K562 (cell line): ENCODE measurements around the gene CDCP2. TPM values are rescaled to one million over a fixed set of nuclear protein-coding genes. Genes with fewer than 3 reads are reported as not detected.

Source experiments
- ATAC-seq: fragments of 200-7000 bp; cut with Tn5 transposase; 3 replicates; pipeline ENCODE4 v1.9.1; 2020; ENCODE audit warnings: moderate library complexity
- BruUV-seq: library from RNA; stranded (reverse); fragments of 400-500 nt; replicated peaks from 2 replicates; lab custom pipeline; 2021; lab: Mats Ljungman, UMichigan
- CTCF ChIA-PET: fragments of 300-600 bp; formaldehyde crosslinking; extraction: SDS; loops from one replicate; lab custom pipeline; 2021; ENCODE audit warnings: low intra/inter-chr PET ratio; lab: Yijun Ruan, JAX
- POLR2A ChIA-PET: fragments of 300-600, 350-650 bp; sonication (Branson Sonifier 250); formaldehyde crosslinking; extraction: SDS; loops from one replicate; lab custom pipeline; 2021; ENCODE audit warnings: antibody characterized with exemption, inconsistent platforms; lab: Yijun Ruan, JAX
- DNase-seq, 4 experiments: peaks; one replicate each; pipeline versions ENCODE4 v3.0.0 to v3.0.0-alpha.2; 2011 to 2018; ENCODE audit warnings: low spot score in 3 of 4, mixed read lengths in 3 of 4; ENCODE audit errors: extremely low read depth in 1 of 4
- FAIRE-seq: peaks from 2 replicates; lab custom pipeline; 2011; peaks lifted over from hg19 to GRCh38; lab: Jason Lieb, UNC
- H2AFZ ChIP-seq: 2 replicates; pipeline ENCODE4 v1.6.0; 2011; ENCODE audit warnings: low read depth, low read length, control low read depth, inconsistent platforms
- H3K27ac ChIP-seq: fragments of 200-600 bp; 3 replicates; pipeline ENCODE4 v1.8.0; 2011; ENCODE audit warnings: low read depth, mild to moderate bottlenecking, control low read depth, inconsistent platforms, low read length, moderate library complexity, mixed read lengths; ENCODE audit errors: extremely low read depth
- H3K27me3 ChIP-seq, 2 experiments: fragments of 300-600 bp in 1 of 2; 2 replicates in 1 of 2; 3 replicates in 1 of 2; pipeline versions ENCODE4 v1.6.0 to v1.8.0; 2011; ENCODE audit warnings: inconsistent platforms in 2 of 2, low read length in 2 of 2, mild to moderate bottlenecking in 1 of 2, mixed read lengths in 1 of 2, moderate library complexity in 1 of 2; ENCODE audit not compliant: control insufficient read depth in 2 of 2, insufficient read depth in 2 of 2
- H3K36me3 ChIP-seq: fragments of 300-600 bp; 3 replicates; pipeline ENCODE4 v1.8.0; 2011; ENCODE audit warnings: mild to moderate bottlenecking, low read length, inconsistent platforms; ENCODE audit not compliant: control insufficient read depth, insufficient read depth
- H3K4me1 ChIP-seq, 2 experiments: fragments of 200-600 bp in 1 of 2; replicated peaks in 1 of 2; 2 replicates in 1 of 2; 3 replicates in 1 of 2; pipeline versions ENCODE4 v1.5.1 to v1.8.0; 2011; ENCODE audit warnings: inconsistent platforms in 2 of 2, low read length in 2 of 2, mild to moderate bottlenecking in 1 of 2, mixed read lengths in 1 of 2, moderate library complexity in 1 of 2; ENCODE audit not compliant: control insufficient read depth in 2 of 2, insufficient read depth in 2 of 2
- H3K4me2 ChIP-seq: 2 replicates; pipeline ENCODE4 v1.6.1; 2011; ENCODE audit warnings: low read length, control low read depth, inconsistent platforms, mixed read lengths; ENCODE audit not compliant: insufficient read depth
- H3K4me3 ChIP-seq: fragments of 200-600 bp; sonication (generic), shearing (Covaris generic); 2 replicates; pipeline ENCODE4 v1.5.1; 2016; ENCODE audit warnings: control low read depth, inconsistent platforms
- H3K79me2 ChIP-seq: fragments of 200-600 bp; 3 replicates; pipeline ENCODE4 v1.8.0; 2011; ENCODE audit warnings: low read length, inconsistent platforms; ENCODE audit not compliant: control insufficient read depth, insufficient read depth
- H3K9ac ChIP-seq, 2 experiments: 2 replicates each; pipeline versions ENCODE4 v1.6.0 to v1.6.1; 2011; ENCODE audit warnings: low read depth in 2 of 2, low read length in 2 of 2, control low read depth in 1 of 2, inconsistent platforms in 1 of 2, mild to moderate bottlenecking in 1 of 2, mixed read lengths in 1 of 2; ENCODE audit not compliant: insufficient read depth in 1 of 2
- H3K9me1 ChIP-seq: one replicate; pipeline ENCODE4 v1.6.0; 2011; ENCODE audit warnings: inconsistent platforms, mild to moderate bottlenecking, low read length, moderate library complexity; ENCODE audit not compliant: control insufficient read depth, insufficient read depth
- H3K9me3 ChIP-seq: replicated peaks from 2 replicates; pipeline ENCODE4 v1.5.1; 2011; ENCODE audit warnings: low read depth, low read length, inconsistent platforms; ENCODE audit not compliant: control insufficient read depth, insufficient read depth
- H4K20me1 ChIP-seq: replicated peaks from 2 replicates; pipeline ENCODE4 v1.6.1; 2011; ENCODE audit warnings: low read length, inconsistent platforms, mixed read lengths; ENCODE audit not compliant: control insufficient read depth, insufficient read depth
- ATF7 ChIP-seq: fragments of 450-650 bp; IDR thresholded peaks from 2 replicates; pipeline ENCODE4 v1.7.1; 2014; ENCODE audit warnings: mild to moderate bottlenecking, moderate library complexity
- DACH1 ChIP-seq: fragments of 450-650 bp; IDR thresholded peaks from 2 replicates; pipeline ENCODE4 v1.6.1; 2018; ENCODE audit not compliant: partially characterized antibody
- EZH2 ChIP-seq: IDR thresholded peaks from 2 replicates; pipeline ENCODE4 v1.6.1; 2012; ENCODE audit warnings: low read depth, mild to moderate bottlenecking, inconsistent platforms, low read length, borderline replicate concordance
- HNRNPH1 ChIP-seq: fragments of 200-400 bp; formaldehyde crosslinking; optimal IDR thresholded peaks from 2 replicates; pipeline ENCODE3; 2017; ENCODE audit warnings: low read depth, mild to moderate bottlenecking, low read length, moderate library complexity
- MAFG ChIP-seq: fragments of 450-650 bp; conservative IDR thresholded peaks from 2 replicates; pipeline ENCODE4 v1.6.1; 2016; ENCODE audit warnings: missing genetic modification characterization, missing compliant biosample characterization
- MXI1 ChIP-seq: IDR thresholded peaks from 2 replicates; pipeline ENCODE4 v1.6.1; 2011; ENCODE audit warnings: low read depth, mild to moderate bottlenecking, improper control_type of control experiment, low read length
- NFYB ChIP-seq: IDR thresholded peaks from 2 replicates; pipeline ENCODE4 v1.6.1; 2011; ENCODE audit warnings: mild to moderate bottlenecking, moderate library complexity; ENCODE audit not compliant: insufficient read length; ENCODE audit errors: extremely low read depth
- PCBP2 ChIP-seq: fragments of 200-400 bp; formaldehyde crosslinking; IDR thresholded peaks from 2 replicates; pipeline ENCODE4 v1.6.1; 2018; ENCODE audit warnings: low read length, low read depth, mild to moderate bottlenecking, moderate library complexity; ENCODE audit not compliant: poor library complexity, severe bottlenecking
- TAF15 ChIP-seq: fragments of 200-400 bp; formaldehyde crosslinking; IDR thresholded peaks from 2 replicates; pipeline ENCODE4 v1.6.1; 2017; ENCODE audit warnings: mild to moderate bottlenecking, low read depth, low read length, moderate library complexity
- ZNF23 ChIP-seq: fragments of 250-450 bp; sonication (Bioruptor Pico); IDR thresholded peaks from 2 replicates; pipeline ENCODE4 v1.4.0; 2020; ENCODE audit warnings: mild to moderate bottlenecking
- ZNF41 ChIP-seq: fragments of 250-450 bp; sonication (Bioruptor Pico); conservative IDR thresholded peaks from 2 replicates; pipeline ENCODE4 v1.4.0; 2020; ENCODE audit warnings: mild to moderate bottlenecking
- ZNF830 ChIP-seq: fragments of 250-450 bp; sonication (Bioruptor Pico); IDR thresholded peaks from 2 replicates; pipeline ENCODE4 v1.5.0; 2021; ENCODE audit warnings: mild to moderate bottlenecking
- WGBS: fragments of 100-300 bp; shearing (Covaris generic); methylation state at CpG from one replicate; pipeline ENCODE4 v1.1.6; 2016; ENCODE audit warnings: low coverage, mixed read lengths; ENCODE audit not compliant: insufficient coverage; ENCODE audit errors: missing lambda C conversion rate; 5-methylcytosine and 5-hydroxymethylcytosine counted together
- in situ Hi-C: fragments of 300-500 bp; cut with MboI; formaldehyde crosslinking; loops from 4 replicates; pipeline ENCODE4 v1.15.0; 2018; ENCODE audit warnings: inconsistent platforms, mixed read lengths
- intact Hi-C: fragments of 100-400 bp; cut with micrococcal nuclease; formaldehyde crosslinking; loops from 2 replicates; pipeline ENCODE4 v1.14.2; 2022
- polyA plus RNA-seq, 8 experiments: library from polyadenylated mRNA; depleted of rRNA in 4 of 8; stranded (reverse) in 5 of 8; unstranded in 3 of 8; fragments of >200 nt; fragmentation: Nextera tagmentation in 2 of 8; fragmentation: Illumina TruSeq in 1 of 8; extraction: Ambion mirVana in 2 of 8; extraction: Trizol in 1 of 8; gene quantifications; 2 replicates each; pipeline versions ENCODE4 v1.2.1 to v1.2.3, GENCODE V29; 2011 to 2014; ENCODE audit warnings: inconsistent platforms in 1 of 8, missing spikeins in 1 of 8
- total RNA-seq, 7 experiments: library from RNA; depleted of rRNA in 6 of 7; stranded (reverse); fragments of >200 nt in 6 of 7; fragmentation: Illumina TruSeq in 2 of 7; extraction: Trizol in 2 of 7; gene quantifications; 2 replicates each; pipeline versions ENCODE4 v1.2.1 to v1.2.3, GENCODE V29; 2011 to 2021; ENCODE audit warnings: low replicate concordance in 1 of 7
- TF ChIP-seq, protein P1 (sequence below): IDR thresholded peaks from 3 replicates; pipeline ENCODE4 v1.6.1; 2011; ENCODE audit warnings: borderline replicate concordance, mild to moderate bottlenecking; ENCODE audit not compliant: insufficient read length, insufficient read depth
- TF ChIP-seq, protein P2 (sequence below): IDR thresholded peaks from 2 replicates; pipeline ENCODE4 v1.6.1; 2011; ENCODE audit not compliant: insufficient read length; ENCODE audit errors: extremely low read depth
- TF ChIP-seq, protein P3 (sequence below): fragments of 250-450 bp; sonication (Bioruptor Pico); IDR thresholded peaks from 2 replicates; pipeline ENCODE4 v1.9.0; 2021; ENCODE audit warnings: mild to moderate bottlenecking, inconsistent platforms
- TF ChIP-seq, protein P4 (sequence below): fragments of 250-450 bp; sonication (Bioruptor Pico); IDR thresholded peaks from 2 replicates; pipeline ENCODE4 v1.5.0; 2022; ENCODE audit warnings: mild to moderate bottlenecking

CDCP2 gene
- total and polyA plus RNA-seq, 9 of the 15 experiments (the other 6 are each of a cell fraction or from before 2014, with no cell fraction given): not detected

DNA sequence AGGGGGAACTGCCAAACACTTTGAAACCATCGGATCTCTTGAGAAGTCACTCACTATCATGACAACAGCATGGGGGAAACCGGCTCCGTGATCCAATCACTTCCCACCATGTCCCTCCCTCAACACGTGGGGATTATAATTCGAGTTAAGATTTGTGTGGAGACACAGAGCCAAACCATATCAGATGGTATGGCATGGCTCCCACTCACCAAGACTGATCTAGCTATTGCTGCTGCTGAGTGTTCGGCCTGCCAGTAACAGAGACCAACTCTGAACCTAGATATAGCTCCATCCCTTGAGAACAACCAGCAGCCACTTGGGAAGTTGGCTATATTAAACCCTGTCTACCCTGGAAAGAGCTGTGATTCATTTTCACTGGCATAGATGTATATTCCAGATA is 49.4 kb downstream of the CDCP2 start:
- Histone ChIP-seq H3K9me1 (no peaks in the 10 kb centered on the region), H4K20me1 (no peaks in the 10 kb centered on the region), H3K4me3 (no peak overlapping the region), H2AFZ (no peak overlapping the region), H3K36me3 (no peaks in the 10 kb centered on the region), H3K79me2 (no peaks in the 10 kb centered on the region), H3K27ac (no peak overlapping the region), H3K9ac (no peak overlapping the region), H3K9me3 (no peaks in the 10 kb centered on the region), H3K27me3 (no peaks in the 10 kb centered on the region), H3K4me1 (peaks cover 0 to 3% of the 10 kb centered on the region in 2 experiments; a peak in 2 of 5 replicates), H3K4me2 (no peak overlapping the region)
- TF ChIP-seq, protein P1, sequence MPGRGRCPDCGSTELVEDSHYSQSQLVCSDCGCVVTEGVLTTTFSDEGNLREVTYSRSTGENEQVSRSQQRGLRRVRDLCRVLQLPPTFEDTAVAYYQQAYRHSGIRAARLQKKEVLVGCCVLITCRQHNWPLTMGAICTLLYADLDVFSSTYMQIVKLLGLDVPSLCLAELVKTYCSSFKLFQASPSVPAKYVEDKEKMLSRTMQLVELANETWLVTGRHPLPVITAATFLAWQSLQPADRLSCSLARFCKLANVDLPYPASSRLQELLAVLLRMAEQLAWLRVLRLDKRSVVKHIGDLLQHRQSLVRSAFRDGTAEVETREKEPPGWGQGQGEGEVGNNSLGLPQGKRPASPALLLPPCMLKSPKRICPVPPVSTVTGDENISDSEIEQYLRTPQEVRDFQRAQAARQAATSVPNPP: no peak
- TF ChIP-seq DACH1 (no peak), MAFG (tag) (no peak), HNRNPH1 (no peak), EZH2 (no peak), ZNF830 (CRISPR knock-in tag) (no peak), ZNF23 (no peak), TAF15 (no peak), ZNF41 (CRISPR knock-in tag) (no peak), MXI1 (no peak), NFYB (no peak), PCBP2 (no peak), ATF7 (no peak)
- TF ChIP-seq, protein P2, sequence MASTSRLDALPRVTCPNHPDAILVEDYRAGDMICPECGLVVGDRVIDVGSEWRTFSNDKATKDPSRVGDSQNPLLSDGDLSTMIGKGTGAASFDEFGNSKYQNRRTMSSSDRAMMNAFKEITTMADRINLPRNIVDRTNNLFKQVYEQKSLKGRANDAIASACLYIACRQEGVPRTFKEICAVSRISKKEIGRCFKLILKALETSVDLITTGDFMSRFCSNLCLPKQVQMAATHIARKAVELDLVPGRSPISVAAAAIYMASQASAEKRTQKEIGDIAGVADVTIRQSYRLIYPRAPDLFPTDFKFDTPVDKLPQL: no peak
- TF ChIP-seq, protein P3, sequence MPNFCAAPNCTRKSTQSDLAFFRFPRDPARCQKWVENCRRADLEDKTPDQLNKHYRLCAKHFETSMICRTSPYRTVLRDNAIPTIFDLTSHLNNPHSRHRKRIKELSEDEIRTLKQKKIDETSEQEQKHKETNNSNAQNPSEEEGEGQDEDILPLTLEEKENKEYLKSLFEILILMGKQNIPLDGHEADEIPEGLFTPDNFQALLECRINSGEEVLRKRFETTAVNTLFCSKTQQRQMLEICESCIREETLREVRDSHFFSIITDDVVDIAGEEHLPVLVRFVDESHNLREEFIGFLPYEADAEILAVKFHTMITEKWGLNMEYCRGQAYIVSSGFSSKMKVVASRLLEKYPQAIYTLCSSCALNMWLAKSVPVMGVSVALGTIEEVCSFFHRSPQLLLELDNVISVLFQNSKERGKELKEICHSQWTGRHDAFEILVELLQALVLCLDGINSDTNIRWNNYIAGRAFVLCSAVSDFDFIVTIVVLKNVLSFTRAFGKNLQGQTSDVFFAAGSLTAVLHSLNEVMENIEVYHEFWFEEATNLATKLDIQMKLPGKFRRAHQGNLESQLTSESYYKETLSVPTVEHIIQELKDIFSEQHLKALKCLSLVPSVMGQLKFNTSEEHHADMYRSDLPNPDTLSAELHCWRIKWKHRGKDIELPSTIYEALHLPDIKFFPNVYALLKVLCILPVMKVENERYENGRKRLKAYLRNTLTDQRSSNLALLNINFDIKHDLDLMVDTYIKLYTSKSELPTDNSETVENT (CRISPR knock-in tag): no peak
- TF ChIP-seq, protein P4, sequence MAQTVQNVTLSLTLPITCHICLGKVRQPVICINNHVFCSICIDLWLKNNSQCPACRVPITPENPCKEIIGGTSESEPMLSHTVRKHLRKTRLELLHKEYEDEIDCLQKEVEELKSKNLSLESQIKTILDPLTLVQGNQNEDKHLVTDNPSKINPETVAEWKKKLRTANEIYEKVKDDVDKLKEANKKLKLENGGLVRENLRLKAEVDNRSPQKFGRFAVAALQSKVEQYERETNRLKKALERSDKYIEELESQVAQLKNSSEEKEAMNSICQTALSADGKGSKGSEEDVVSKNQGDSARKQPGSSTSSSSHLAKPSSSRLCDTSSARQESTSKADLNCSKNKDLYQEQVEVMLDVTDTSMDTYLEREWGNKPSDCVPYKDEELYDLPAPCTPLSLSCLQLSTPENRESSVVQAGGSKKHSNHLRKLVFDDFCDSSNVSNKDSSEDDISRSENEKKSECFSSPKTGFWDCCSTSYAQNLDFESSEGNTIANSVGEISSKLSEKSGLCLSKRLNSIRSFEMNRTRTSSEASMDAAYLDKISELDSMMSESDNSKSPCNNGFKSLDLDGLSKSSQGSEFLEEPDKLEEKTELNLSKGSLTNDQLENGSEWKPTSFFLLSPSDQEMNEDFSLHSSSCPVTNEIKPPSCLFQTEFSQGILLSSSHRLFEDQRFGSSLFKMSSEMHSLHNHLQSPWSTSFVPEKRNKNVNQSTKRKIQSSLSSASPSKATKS (CRISPR knock-in tag): no peak
- ChIA-PET POLR2A (interaction anchor here (0.8 to 1.6 kb wide), 9 partner anchors 9 to 386 kb away, joined by 3 to 5 read pairs (median 4); no protein-coding TSS in a partner anchor), CTCF (no interaction called here)
- in situ Hi-C loops (no loop called here), intact Hi-C loops (no loop called here)
- 10% methylated on average over 6 of the region's 6 CpGs for WGBS
- DNase-seq (no peak), ATAC-seq (no peak), FAIRE-seq (no peak)
- no TSS peak for BruUV-seq
